Measurements from ENCODE around the gene ITGB8. TPM values are rescaled to one million over a fixed set of nuclear protein-coding genes. Genes with fewer than 3 reads are reported as not detected.

The ITGB8 gene
- total RNA-seq, 1 donor from 2014 or later, result 121 TPM

- no peak for TF ChIP-seq CTCF (conservative IDR thresholded peaks at IDR 0.05; ENCODE audit: low read depth, low read length)
- H3K4me3 ChIP-seq (ENCODE audit: low read depth, low read length), result no peak overlapping the region
- no peak for DNase-seq (ENCODE audit: low read depth)
Measured at GRCh38 chr7:20288036-20288435, 42.7 kb upstream of the ITGB8 start.

- no peak for TF ChIP-seq CTCF (conservative IDR thresholded peaks at IDR 0.05; ENCODE audit: low read depth, low read length)
- H3K4me3 ChIP-seq (ENCODE audit: low read depth, low read length), result no peak overlapping the region
- no peak for DNase-seq (ENCODE audit: low read depth)
Measured at GRCh38 chr7:20290505-20291111, 40.1 kb upstream of the ITGB8 start.

GRCh38 chr7:20293336-20293735 lies 37.4 kb upstream of the ITGB8 start:
- TF ChIP-seq CTCF (conservative IDR thresholded peaks at IDR 0.05; ENCODE audit: low read depth, low read length), result no peak
- H3K4me3 ChIP-seq (ENCODE audit: low read depth, low read length), result no peak overlapping the region
- no peak for DNase-seq (ENCODE audit: low read depth)

GRCh38 chr7:20296444-20296843 lies 34.3 kb upstream of the ITGB8 start:
- no peak overlapping the region for H3K4me3 ChIP-seq (ENCODE audit: low read depth, low read length)
- TF ChIP-seq CTCF (conservative IDR thresholded peaks at IDR 0.05; ENCODE audit: low read depth, low read length), result no peak
- DNase-seq (ENCODE audit: low read depth), result no peak

- no peak for TF ChIP-seq CTCF (conservative IDR thresholded peaks at IDR 0.05; ENCODE audit: low read depth, low read length)
Measured at GRCh38 chr7:20296901-20297300, 33.8 kb upstream of the ITGB8 start.

GRCh38 chr7:20298486-20298901 lies 32.2 kb upstream of the ITGB8 start:
- no peak overlapping the region for H3K4me3 ChIP-seq (ENCODE audit: low read depth, low read length)
- no peak for TF ChIP-seq CTCF (conservative IDR thresholded peaks at IDR 0.05; ENCODE audit: low read depth, low read length)
- DNase-seq (ENCODE audit: low read depth), result no peak

More at GRCh38 chr7:20296901-20297300, 33.8 kb upstream of the ITGB8 start:
- no peak overlapping the region for H3K4me3 ChIP-seq (ENCODE audit: low read depth, low read length)
- DNase-seq (ENCODE audit: low read depth), result no peak

GRCh38 chr7:20299145-20299544 lies 31.6 kb upstream of the ITGB8 start:
- TF ChIP-seq CTCF (conservative IDR thresholded peaks at IDR 0.05; ENCODE audit: low read depth, low read length), result no peak
- no peak for DNase-seq (ENCODE audit: low read depth)

More at GRCh38 chr7:20299145-20299544, 31.6 kb upstream of the ITGB8 start:
- H3K4me3 ChIP-seq (ENCODE audit: low read depth, low read length), result no peak overlapping the region

All from epithelial cell of proximal tubule (primary cell).